Skin epidermis (tissue), 12 donors: Measurements from ENCODE around the gene CCDC7.
"Not testable (repeated sequence)": the region's sequence is repeated elsewhere in the genome, so short reads cannot be mapped to it uniquely, and the experiment has no call there.

ENCODE experiments used
- H3K27ac ChIP-seq, 21 experiments: fragments of 200-600 bp; sonication (generic) in 11 of 21; one replicate each; pipeline ENCODE4 v1.5.0; 2020; ENCODE audit warnings: mild to moderate bottlenecking in 3 of 21, inconsistent platforms in 2 of 21, moderate library complexity in 2 of 21
- H3K4me3 ChIP-seq, 7 experiments: fragments of 200-600 bp; sonication (generic) in 2 of 7; one replicate each; pipeline ENCODE4 v1.5.0; 2020; ENCODE audit warnings: inconsistent platforms in 2 of 7, mild to moderate bottlenecking in 2 of 7, moderate library complexity in 1 of 7

The CCDC7 gene

DNA sequence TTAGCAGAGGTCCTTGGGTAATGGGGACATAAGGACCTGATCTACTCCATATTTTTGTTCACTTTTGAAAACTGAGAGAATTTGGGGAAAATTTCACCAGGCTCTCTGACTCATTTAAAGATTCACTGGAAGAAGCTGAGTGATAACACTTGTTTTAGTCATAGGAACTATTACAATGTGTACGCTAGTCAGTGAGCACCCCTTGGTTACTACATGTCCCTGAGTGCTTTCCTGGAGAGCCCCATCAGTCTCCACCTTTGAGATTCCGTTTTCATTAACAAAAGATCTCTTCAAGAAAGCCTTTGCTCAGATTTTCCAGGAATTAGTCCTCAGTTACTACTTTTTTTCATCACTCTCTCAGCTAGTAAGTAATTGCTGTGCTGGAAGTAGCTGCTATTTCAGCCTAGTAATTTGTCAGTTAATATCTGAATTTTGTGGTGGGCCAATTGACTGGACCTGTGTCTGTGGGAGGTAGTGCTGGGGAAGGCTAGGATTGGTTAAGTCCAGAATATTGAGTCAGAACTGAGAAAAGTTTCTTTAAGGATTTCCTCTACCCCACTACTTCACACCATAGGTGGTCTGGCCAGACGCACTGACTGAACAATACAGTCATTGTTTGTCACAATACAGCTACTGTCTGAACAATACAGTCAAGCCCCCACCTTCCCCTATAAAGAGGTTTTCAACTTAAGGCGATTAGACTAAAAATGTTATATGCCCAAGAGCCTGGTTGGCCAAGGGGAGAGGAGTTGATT is 235.0 kb downstream of the CCDC7 start:
- H3K27ac ChIP-seq = no peak overlapping the region
- no peak overlapping the region for H3K4me3 ChIP-seq

DNA sequence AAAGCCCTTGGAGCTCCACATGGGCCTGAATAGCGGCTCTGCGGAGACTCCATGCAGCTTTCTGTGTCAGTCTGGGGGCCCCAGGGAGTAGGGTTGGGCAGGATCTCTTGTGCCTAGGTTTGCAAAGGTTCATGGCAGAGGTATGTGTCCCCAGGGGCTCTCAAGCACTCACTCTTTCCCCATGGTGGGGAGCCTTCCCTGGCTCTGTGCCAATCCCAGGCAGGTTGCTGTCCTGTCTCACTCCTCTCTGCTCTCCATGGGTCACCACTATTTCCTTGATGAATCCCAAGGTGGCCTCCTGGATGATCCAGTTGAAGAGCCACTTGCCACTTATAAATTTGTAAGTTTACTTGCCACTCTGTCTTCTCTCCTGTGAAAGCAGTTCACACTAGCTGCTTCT is 238.4 kb downstream of the CCDC7 start:
- no peak overlapping the region for H3K27ac ChIP-seq
- H3K4me3 ChIP-seq = no peak overlapping the region

DNA sequence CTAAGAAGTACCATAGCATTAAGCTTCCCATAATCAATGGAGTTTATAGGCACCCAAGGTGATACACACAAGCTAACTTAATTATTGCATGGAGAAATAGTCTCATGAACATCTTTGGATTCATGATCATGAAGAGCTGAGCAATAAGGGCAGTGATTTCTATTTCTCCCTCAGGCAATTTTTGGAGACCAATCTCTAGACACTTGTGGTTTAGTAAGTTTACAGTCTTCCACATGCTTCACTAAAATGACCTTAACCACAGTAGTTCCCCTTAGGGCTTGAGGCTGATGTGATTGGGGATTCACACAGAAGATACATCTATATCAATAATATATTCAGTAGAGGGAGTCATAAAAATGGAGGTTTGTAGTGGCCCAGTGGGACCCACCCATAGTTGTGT is 241.2 kb downstream of the CCDC7 start:
- Histone ChIP-seq H3K4me3 (no peak overlapping the region), H3K27ac (no peak overlapping the region)

DNA sequence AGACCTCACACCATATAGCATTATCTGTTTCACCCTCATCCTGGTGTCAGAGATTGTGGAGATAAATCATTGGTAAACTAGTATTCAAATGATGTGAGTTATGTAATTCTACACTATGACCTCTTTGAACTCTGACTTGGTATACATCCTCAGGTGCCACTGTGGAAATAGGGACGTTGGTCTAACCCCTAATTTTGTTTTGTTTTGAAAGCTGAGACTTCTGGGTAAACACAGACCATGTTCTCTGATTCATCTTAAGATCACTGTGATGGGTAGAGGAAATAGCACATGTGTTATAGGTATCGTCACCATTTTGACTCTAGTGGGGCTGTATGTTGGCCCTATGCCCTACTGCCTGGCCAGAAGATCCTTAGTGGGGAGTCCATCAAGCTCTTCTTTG is 241.6 kb downstream of the CCDC7 start:
- H3K27ac ChIP-seq = no peak overlapping the region

DNA sequence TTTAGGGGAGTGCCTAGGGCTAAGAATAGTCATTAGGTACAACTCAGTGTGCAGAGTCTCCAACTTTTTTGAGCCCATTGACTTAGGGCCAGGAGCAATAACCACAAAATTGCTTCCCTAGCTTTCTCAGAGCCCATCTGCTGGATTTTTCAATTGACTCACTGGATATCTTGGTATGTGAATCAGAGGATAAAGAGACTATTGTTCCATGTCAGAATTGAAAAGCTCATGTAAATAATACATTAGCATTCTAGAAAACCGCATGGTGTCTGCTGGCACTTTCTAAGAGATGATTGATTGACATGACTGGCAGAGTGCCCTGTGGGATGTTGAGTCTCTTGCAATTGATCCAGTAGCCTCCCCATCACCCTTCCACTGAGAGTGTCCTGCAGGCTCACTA is 246.2 kb downstream of the CCDC7 start:
- H3K4me3 ChIP-seq = no peak overlapping the region

More for the DNA sequence above, 241.6 kb downstream of the CCDC7 start:
- H3K4me3 ChIP-seq = no peak overlapping the region

DNA sequence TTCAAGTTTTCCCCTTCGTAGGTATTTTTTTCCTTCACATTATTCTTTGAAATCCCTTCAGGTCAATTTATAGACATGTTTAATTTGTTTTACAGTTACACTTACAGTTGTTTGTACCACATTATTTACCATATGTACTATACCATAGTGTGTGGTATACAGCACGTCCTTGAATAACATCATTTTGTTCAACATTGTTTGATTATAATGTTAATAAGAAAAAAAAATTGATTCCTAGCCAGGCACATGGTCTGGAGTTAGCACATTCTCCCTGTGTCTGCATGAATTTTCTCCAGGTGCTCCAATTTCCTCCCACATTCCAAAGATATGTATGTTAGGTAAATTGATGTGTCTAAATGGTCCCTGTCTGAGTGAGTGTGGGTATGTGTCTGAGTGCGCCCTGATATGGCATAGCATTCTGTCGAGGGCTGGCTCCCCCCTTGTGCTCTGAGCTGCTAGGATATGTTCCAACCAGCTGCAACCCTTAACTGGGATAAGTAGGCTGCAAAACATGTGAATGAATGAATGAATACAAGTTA is 247.6 kb downstream of the CCDC7 start:
- Histone ChIP-seq H3K4me3 (no peak overlapping the region), H3K27ac (no peak overlapping the region)

More for the DNA sequence above, 246.2 kb downstream of the CCDC7 start:
- H3K27ac ChIP-seq = no peak overlapping the region

DNA sequence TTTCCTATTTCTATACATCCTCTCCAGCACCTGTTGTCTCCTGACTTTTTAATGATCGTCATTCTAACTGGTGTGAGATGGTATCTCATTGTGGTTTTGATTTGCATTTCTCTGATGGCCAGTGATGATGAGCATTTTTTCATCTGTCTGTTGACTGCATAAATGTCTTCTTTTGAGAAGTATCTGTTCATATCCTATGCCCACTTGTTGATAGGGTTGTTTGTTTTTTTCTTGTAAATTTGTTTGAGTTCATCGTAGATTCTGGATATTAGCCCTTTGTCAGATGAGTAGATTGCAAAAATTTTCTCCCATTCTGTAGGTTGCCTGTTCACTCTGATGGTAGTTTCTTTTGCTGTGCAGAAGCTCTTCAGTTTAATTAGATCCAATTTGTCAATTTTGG is 253.7 kb downstream of the CCDC7 start:
- H3K27ac ChIP-seq, H3K4me3 ChIP-seq: not testable (repeated sequence)

DNA sequence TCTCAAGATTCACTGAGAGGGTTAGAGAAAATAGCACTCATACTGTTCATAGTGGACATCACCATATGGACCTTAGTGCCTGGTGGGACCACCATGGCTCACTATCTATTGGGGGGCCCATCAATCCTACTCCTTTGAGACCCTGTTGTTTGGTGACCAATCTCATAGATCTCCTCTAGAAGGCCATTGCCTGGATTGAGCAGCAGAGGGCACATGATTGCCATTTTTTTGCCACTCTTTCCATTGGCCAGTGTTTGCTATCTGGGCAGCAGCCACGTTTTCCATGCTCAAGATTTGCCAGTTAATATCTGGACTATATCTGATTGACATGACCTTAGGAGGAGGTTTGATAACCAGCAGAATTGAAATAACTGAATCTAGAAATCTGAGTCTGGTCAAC is 267.6 kb downstream of the CCDC7 start:
- H3K27ac ChIP-seq = no peak overlapping the region
- no peak overlapping the region for H3K4me3 ChIP-seq

DNA sequence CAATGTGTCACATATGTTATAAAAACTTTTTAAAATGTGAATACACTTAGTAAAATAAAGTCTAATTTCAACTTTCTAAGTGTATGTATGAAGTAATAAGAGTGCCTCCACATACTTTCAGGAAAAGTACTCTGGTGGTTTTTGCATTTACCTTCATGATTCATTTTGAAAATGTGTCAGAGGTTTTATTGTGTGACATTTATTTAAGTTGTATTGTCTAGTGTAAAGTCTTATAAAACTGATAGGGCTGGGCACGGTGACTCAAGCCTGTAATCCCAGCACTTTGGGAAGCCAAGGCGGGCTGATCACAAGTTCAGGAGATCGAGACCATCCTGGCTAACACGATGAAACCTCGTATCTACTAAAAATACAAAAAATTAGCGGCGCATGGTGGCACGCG is 285.6 kb downstream of the CCDC7 start:
- Histone ChIP-seq H3K27ac (no peak overlapping the region), H3K4me3 (no peak overlapping the region)

DNA sequence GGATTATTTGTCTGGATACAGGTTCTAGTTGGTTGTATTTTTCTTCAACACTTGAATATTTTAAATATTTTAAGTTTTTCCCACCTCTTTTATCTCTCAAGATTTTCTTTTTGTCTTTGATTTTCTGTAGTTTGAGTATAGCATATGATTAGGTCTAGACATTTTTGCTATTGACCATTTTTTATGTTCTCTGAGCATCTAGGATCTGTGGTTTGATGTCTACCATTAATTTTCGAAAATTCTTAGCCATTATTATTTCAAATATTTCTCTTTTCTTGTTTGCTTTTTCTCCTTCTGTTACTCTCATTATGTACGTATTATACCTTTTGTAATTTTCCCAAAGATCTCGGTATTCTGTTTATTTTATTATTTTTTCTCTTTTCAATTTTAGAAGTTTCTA is 293.0 kb downstream of the CCDC7 start:
- Histone ChIP-seq H3K4me3 (no peak overlapping the region), H3K27ac (no peak overlapping the region)

DNA sequence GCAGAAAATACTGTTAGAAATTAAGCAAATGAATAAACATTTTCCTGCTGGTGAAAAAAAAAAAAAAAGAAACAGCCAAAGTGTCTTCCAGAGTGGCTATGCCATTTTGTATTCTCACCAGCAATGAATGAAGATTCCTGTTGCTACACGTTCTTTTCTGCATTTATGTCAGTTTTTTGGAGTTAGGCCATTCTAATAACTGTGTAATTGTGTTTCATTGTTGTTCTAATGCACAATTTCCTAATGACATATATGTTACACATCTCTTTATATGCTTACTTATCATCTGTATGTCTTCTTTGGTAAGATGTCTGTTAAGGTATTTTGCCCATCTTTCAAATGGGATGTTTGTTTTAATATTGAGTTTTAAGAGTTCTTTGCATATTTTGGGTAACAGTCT is 298.4 kb downstream of the CCDC7 start:
- Histone ChIP-seq H3K4me3 (no peak overlapping the region), H3K27ac (no peak overlapping the region)

DNA sequence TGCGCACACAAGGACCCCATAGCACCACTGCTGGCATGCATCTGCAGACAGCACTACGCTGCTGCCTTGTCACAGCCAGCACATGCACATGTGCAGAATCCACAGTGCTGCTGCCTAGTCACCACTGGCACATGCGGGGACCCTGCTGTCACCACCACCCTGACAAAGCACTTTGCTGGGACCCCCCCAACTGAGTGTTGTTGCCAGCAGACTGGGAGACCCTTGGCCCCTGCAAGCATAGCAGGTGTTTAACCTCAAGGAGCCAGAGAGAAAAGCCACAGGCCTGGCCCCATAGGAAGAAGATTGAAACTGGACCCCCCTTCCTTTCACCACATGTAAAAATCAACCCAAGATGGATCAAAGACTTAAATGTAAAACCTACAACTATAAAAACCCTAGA is 300.9 kb downstream of the CCDC7 start:
- Histone ChIP-seq H3K27ac (no peak overlapping the region), H3K4me3 (no peak overlapping the region)

DNA sequence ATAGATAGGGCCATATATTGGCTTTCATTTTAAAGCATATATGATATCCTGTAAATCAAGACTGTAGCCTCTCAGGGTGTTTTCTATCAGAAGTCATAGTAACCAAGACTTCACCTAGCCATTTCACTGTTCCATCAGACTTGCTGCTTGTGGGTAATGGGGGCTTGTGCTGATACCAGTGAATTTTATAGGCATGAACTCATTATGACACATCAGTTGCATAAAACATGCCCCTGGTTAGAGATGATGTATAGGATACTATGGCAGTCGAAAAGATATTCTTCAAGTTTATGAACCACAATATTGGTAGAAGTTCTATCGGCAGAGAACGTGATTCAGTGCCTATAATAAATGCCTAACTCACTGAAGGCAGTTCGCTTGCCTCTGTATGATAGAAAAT is 305.6 kb downstream of the CCDC7 start:
- no peak overlapping the region for H3K27ac ChIP-seq

DNA sequence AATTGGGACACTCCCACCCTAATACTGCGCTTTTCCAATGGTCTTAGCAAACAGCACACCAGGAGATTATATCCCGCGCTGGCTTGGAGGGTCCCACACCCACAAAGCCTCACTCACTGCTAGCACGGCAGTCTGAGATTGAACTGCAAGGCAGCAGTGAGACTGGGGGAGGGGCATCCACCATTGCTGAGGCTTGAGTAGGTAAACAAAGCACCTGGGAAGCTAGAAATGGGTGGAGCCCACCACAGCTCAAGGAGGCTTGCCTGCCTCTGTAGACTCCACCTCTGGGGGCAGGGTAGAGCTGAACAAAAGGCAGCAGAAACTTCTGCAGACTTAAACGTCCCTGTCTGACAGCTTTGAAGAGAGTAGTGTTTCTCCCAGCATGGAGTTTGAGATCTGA is 309.0 kb downstream of the CCDC7 start:
- H3K27ac ChIP-seq, H3K4me3 ChIP-seq: not testable (repeated sequence)

More for the DNA sequence above, 305.6 kb downstream of the CCDC7 start:
- no peak overlapping the region for H3K4me3 ChIP-seq

DNA sequence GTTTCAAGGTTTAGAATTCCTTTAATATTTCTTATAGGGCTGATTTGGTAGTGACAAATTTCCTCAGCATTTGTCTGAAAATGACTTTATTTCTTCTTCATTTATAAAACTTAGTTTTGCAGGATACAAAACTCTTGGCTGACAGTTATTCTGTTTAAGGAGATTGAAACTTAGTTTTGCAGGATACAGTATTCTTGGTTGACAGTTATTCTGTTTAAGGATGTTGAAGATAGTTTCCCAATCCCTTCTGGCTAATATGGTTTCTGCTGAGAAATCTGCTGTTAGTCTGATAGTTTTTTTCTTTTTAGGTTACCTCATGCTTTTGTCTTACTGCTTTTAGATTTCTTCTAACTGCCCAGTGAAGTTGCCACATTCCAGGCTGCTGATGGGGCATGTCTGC is 325.3 kb downstream of the CCDC7 start:
- no peak overlapping the region for H3K27ac ChIP-seq
- H3K4me3 ChIP-seq = no peak overlapping the region

DNA sequence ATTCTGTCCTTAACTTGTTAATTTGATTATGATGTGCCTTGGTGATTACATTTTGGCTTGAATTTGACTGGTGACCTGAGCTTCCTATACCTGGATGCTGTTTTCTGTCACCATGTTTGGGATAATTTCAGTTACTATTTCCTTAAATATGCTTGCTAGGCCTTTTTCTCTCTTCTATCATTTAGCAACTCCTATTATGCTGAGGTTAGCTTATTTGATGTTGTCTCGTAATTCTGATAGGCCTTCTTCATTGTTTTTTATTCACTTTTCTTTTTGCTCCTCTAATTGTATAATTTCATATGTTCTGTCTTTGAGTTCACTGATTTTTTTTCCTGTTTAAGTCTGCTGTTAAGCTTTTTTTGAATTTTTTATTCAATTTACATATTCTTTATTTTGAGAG is 327.2 kb downstream of the CCDC7 start:
- H3K4me3 ChIP-seq = no peak overlapping the region
- H3K27ac ChIP-seq = no peak overlapping the region

DNA sequence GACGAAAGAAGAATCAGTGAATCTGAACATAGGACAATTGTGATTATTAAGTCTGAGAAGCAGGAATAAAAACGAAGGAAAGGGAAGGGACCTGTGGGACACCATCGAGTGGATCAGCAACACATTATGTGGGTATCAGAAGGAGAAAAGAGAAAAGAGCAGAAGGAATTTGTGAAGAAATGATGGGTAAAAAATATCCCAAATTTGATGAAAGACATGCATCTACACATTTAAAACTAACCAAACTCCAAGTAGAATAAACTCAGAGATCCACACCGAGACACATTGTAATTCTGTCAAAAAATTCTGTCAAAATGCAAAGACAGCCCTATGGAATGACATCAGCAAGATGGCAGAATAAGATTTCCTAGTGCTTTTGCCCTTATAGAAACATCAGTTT is 341.0 kb downstream of the CCDC7 start:
- no peak overlapping the region for H3K4me3 ChIP-seq

DNA sequence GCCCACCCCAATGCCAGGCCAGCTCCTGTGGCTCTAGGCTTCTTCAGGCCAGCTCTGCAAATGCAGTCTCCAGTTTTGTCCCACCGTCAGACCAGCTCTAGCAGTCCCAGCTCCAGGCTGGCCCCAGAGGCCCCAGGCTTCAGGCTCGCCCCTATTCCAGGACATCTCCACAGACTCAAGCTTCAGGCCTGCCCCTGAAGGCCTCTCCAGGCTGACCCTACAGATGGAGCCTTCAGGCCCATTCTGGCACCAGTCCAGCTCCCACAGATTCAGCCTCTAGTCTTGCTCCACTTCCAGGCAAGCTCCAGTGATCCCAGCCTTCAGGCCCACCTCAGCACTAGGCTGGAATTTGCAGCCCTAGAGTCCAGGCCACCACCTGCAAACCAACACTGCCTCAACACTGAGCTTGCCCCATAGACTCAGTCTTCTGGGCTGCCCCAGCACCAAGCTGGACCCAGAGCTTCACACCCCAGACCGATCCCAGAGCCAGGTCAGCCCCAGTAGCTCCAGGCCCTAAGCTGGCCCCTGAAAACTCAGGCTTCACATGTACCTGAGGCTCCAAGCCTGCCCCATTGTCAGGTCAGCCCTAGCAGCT is 341.8 kb downstream of the CCDC7 start:
- Histone ChIP-seq H3K27ac (no peak overlapping the region), H3K4me3 (no peak overlapping the region)

More for the DNA sequence above, 341.0 kb downstream of the CCDC7 start:
- H3K27ac ChIP-seq = no peak overlapping the region

DNA sequence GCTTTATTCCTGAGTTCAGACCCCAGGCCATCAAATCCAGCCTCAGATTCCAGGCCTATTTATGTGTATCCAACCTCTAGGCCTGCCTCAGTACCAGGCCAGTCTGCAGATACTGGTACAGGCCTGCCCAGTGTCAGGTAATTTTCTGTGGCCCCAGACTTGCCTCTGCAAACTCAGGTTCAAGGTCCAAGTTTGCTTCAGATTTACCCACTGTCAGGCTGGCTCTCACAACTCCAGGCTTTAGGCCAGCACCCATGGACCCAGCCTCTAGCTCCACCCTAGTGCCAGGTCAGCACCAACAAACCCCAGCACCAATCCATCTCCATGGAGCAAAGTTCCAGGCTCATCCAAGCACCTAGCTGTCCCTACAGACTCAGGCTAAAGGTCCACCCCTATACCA is 342.4 kb downstream of the CCDC7 start:
- no peak overlapping the region for H3K27ac ChIP-seq
- no peak overlapping the region for H3K4me3 ChIP-seq

DNA sequence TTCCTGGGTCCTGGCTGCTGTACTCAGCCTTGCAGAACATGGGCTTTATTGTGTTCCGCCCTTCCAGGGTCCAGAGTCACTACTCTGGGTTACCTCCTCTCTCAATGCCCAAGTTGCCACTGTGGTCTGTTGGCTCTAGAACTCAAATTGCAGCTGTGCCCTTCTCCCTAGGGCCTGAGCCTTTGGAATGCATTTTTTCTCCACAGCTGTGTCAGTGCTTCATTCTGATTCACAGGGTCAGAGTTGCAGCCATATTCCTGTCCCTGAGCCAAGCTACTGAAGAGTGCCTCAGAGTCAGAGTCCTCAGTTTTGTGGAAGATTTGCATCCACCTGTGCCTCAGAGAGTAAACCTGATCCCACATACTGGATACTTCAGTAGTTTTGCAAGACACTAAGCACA is 344.5 kb downstream of the CCDC7 start:
- no peak overlapping the region for H3K27ac ChIP-seq
- no peak overlapping the region for H3K4me3 ChIP-seq

DNA sequence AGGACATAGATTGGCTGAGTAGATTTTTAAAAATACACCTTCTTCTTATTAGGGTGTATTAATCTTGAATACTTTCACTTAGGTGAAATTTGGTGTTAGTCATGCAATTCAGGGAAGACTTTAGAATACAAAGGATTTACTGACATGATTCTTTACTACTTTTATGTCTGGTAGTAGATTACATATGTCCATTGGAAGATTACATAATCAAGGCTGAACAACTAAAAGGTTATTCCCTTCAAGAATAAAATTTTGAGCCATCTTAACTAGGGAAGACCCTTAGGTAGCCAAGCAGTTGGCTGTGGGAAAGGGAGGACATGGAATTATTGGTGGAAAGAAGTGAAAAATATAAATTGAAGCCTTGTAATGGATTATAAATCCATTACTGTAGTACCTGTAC is 347.1 kb downstream of the CCDC7 start:
- no peak overlapping the region for H3K4me3 ChIP-seq
- no peak overlapping the region for H3K27ac ChIP-seq
